GM06990 (cell line): ENCODE data around the gene OSCAR.
A peak's percentile ranks its signal among the peaks of the same experiment; 100 is the strongest.
"Not testable (repeated sequence)": the region's sequence is repeated elsewhere in the genome, so short reads cannot be mapped to it uniquely, and the experiment has no call there.

Source experiments
- DNase-seq: peaks from one replicate; pipeline ENCODE4 v3.0.0-alpha.2; 2011; ENCODE audit not compliant: insufficient read length; ENCODE audit errors: extremely low read depth
- H3K27me3 ChIP-seq: replicated peaks from 2 replicates; pipeline ENCODE4 v1.6.0; 2011; ENCODE audit warnings: low read length; ENCODE audit not compliant: control insufficient read depth, insufficient read depth
- H3K36me3 ChIP-seq: 2 replicates; pipeline ENCODE4 v1.5.1; 2011; ENCODE audit warnings: low read length; ENCODE audit not compliant: control insufficient read depth, insufficient read depth
- H3K4me3 ChIP-seq: replicated peaks from 2 replicates; pipeline ENCODE4 v1.5.1; 2011; ENCODE audit warnings: low read depth, mild to moderate bottlenecking, control low read depth, low read length
- TF ChIP-seq, protein P1 (sequence below): IDR thresholded peaks from 2 replicates; pipeline ENCODE4 v1.5.1; 2011; ENCODE audit warnings: low read length, control low read depth, mild to moderate bottlenecking, inconsistent platforms; ENCODE audit not compliant: insufficient read depth, poor library complexity, severe bottlenecking

Gene OSCAR

DNA sequence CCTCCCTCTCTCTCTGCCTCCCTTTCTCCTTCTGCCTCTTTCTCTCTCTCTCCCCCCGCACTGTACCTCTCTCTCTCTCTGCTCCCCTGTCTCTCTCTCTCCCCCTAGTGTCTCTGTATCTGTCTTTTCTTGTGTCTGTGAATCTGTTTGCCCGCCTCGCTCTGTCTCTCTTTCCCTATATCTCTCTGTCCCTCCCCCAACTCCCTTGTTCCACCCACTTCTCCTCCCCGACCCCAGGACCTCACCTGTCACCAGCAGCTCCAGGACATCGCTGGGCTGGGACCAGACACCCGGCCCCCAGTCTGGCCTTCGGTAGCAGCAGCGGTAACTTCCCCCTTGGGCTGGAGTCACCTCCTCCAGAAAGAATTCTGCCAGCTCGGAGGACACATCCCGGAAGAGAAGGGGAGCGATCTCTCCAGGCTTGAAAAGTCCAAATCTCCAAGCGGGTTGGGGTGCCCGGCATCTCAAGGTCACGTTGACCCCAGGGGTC is 3.9 kb downstream of the OSCAR start:
- DNase-seq = no peak

DNA sequence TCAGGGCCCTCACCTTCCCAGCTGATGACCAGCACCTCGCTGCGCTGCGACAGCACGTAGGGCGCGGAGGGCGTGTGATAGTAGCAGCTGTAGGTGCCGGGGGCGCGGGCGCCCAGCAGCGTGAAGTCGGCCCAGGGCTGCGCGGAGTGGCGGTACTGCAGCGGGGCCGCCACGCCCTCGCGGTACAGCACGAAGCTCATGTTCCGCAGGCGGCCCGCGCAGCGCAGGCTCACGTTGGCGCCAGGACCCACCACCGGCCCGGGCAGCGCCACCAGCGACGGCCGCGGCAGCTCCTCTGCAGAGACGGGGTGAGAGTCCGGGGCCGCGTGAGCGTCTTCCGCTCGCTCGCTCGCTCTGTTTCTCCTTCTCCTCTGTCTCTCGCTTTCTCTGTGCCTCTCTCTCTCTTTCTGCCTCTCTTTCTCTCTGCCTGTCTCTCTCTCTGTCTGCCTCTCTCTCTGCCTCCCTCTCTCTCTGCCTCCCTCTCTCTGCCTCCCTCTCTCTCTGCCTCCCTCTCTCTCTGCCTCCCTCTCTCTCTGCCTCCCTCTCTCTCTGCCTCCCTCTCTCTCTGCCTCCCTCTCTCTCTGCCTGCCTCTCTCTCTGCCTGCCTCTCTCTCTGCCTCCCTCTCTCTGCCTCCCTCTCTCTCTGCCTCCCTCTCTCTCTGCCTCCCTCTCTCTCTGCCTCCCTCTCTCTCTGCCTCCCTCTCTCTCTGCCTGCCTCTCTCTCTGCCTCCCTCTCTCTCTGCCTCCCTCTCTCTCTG is 4.6 kb downstream of the OSCAR start:
- peak; percentile 53 for DNase-seq
- H3K36me3 ChIP-seq, H3K27me3 ChIP-seq, H3K4me3 ChIP-seq: not testable (repeated sequence)

More for the DNA sequence above, 3.9 kb downstream of the OSCAR start:
- no peaks in the 10 kb centered on the region for H3K27me3 ChIP-seq
- TF ChIP-seq, protein P1, sequence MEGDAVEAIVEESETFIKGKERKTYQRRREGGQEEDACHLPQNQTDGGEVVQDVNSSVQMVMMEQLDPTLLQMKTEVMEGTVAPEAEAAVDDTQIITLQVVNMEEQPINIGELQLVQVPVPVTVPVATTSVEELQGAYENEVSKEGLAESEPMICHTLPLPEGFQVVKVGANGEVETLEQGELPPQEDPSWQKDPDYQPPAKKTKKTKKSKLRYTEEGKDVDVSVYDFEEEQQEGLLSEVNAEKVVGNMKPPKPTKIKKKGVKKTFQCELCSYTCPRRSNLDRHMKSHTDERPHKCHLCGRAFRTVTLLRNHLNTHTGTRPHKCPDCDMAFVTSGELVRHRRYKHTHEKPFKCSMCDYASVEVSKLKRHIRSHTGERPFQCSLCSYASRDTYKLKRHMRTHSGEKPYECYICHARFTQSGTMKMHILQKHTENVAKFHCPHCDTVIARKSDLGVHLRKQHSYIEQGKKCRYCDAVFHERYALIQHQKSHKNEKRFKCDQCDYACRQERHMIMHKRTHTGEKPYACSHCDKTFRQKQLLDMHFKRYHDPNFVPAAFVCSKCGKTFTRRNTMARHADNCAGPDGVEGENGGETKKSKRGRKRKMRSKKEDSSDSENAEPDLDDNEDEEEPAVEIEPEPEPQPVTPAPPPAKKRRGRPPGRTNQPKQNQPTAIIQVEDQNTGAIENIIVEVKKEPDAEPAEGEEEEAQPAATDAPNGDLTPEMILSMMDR = peak; percentile 38
- no peak overlapping the region for H3K4me3 ChIP-seq
- H3K36me3 ChIP-seq = no peaks in the 10 kb centered on the region

DNA sequence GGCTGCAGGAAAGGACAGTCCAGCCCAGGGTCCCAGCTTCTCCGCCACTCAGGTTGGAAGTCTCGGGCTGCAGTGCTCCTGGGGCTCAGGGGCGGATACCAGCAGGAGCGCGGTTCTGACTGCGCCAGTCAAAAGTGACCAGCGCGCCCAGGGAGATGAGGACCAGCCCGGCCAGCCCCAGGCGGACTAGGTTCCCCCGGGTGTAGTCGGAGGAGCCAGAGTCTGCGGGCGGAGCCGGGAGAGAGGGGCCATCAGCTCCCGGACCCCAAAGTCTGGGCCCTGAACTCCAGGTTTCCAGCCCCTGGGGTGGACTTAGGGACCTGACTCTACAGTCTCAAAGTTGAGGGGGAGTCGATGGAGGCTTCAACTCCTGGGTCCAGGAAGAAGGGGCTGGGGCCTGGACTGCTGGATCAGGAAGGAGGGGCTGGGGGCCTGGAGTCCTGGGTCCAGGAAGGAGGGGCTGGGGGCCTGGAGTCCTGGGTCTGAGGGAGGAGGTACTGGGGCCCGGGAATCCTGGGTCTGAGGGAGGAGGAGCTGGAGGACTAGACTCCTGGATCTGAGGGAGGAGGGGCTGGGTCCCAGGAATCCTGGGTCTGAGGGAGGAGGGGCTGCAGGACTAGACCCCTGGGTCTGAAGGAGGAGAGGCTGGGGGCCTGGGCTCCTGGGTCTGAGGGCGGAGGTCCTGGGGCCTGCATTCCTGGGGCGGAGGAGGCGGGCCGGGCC is 5.3 kb downstream of the OSCAR start:
- no peaks in the 10 kb centered on the region for H3K36me3 ChIP-seq
- H3K27me3 ChIP-seq = no peaks in the 10 kb centered on the region
- H3K4me3 ChIP-seq = no peak overlapping the region
- TF ChIP-seq, protein P1 = no peak
- DNase-seq = no peak

DNA sequence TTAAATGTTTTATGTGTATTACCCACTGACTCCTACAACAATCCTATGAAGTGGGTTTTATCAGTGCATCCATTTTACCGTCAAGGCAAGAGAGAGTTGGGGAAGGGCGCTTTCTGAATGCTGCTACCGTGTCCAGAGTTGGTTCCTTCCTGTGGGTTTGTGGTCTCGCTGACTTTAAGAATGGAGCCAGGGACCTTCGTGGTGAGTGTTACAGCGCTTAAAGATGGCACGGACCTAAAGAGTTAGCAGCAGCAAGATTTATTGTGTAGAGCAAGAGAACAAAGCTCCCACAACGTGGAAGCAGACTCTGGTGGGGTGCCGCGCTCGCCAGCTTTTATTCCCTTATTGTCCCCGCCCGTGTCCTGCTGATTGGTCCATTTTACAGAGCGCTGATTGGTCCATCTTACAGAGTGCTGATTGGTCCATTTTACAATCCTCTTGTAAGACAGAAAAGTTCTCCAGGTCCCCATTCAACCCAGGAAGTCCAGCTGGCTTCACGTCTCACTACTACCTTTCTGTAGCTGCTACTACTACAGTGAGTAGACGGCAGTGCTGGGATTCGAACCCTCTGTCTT is 6.1 kb downstream of the OSCAR start:
- TF ChIP-seq, protein P1 = no peak
- no peak overlapping the region for H3K4me3 ChIP-seq
- no peaks in the 10 kb centered on the region for H3K27me3 ChIP-seq
- no peaks in the 10 kb centered on the region for H3K36me3 ChIP-seq
- no peak for DNase-seq

DNA sequence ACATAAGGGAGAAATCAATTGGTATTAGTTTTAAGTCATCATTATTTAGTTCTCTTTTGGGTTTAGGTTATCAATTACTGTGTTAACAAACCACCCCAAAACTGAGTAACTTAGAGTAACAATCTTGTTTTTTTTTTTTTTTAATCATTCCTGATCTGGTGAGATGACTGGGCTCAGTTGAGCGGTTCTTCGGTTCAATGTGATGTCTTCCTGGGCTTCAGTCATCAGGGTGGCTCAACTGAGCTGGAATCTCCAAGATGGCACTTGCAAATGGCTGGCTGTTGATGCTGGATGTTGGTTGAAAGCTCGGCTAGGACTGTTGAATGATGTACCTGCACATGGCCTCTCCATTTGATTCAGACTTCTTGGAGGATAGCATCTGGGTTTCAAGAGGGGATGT is 16.2 kb downstream of the OSCAR start:
- Histone ChIP-seq H3K27me3 (no peaks in the 10 kb centered on the region), H3K4me3 (no peak overlapping the region), H3K36me3 (no peaks in the 10 kb centered on the region)
- no peak for DNase-seq
- TF ChIP-seq, protein P1 = no peak

DNA sequence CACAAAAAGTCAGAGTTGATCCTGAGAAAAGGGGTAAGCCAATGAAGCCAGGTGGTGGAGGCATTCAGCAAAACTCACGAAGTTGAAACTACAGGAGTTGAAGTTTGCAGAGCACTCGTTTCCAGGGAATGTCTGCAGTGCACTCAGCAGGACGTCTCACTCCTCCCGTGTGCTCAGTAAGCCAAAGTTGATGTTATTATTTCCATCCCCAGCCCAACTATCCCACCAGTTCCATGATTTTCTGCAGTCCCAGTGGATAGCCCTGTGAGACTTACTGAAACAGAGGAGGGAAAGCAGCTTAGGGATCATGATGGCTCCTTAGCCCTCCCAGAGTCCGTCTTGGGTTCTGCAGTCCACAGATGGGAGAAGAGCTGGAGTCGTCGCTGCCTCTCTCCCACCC is 19.6 kb downstream of the OSCAR start, which contains the start of gene TARM1:
Gene TARM1, minus strand, starts transcription at position 334 of the 400 bp plus-strand sequence. Its CDS starts 25 bp downstream, at position 309.
- H3K27me3 ChIP-seq = no peaks in the 10 kb centered on the region
- no peak within 1 kb of the TSS for H3K4me3 ChIP-seq
- no peak for DNase-seq
- TF ChIP-seq, protein P1 = no peak
- no peaks in the 10 kb centered on the region for H3K36me3 ChIP-seq
